Measurements from ENCODE around the gene CNGA3.
"Not testable (repeated sequence)": the region's sequence is repeated elsewhere in the genome, so short reads cannot be mapped to it uniquely, and the experiment has no call there.

Gene CNGA3

GRCh38 chr2:98404556-98405250 is 58.4 kb downstream of the CNGA3 start:
- DNase-seq (ENCODE audit: low spot score) = no peak

- no peak for DNase-seq (ENCODE audit: low spot score)
These were observed 59.0 kb downstream of the CNGA3 start for GRCh38 chr2:98405301-98405700.

GRCh38 chr2:98408155-98408554 is 61.9 kb downstream of the CNGA3 start:
- no peak for DNase-seq (ENCODE audit: low spot score)

GRCh38 chr2:98412751-98413458 is 66.6 kb downstream of the CNGA3 start:
- DNase-seq (ENCODE audit: low spot score) = peak; percentile 75

GRCh38 chr2:98414246-98414645 is 68.0 kb downstream of the CNGA3 start:
- DNase-seq (ENCODE audit: low spot score) = not testable (repeated sequence)

GRCh38 chr2:98415719-98416248 is 69.5 kb downstream of the CNGA3 start:
- not testable (repeated sequence) for DNase-seq (ENCODE audit: low spot score)

- no peak for DNase-seq (ENCODE audit: low spot score)
These were observed 70.3 kb downstream of the CNGA3 start for GRCh38 chr2:98416383-98417159.

GRCh38 chr2:98419544-98419943 is 73.3 kb downstream of the CNGA3 start:
- no peak for DNase-seq (ENCODE audit: low spot score)

- DNase-seq (ENCODE audit: low spot score) = no peak
These were observed 73.9 kb downstream of the CNGA3 start for GRCh38 chr2:98419977-98420725.

GRCh38 chr2:98422449-98422848 is 76.2 kb downstream of the CNGA3 start:
- no peak for DNase-seq (ENCODE audit: low spot score)

- no peak for DNase-seq (ENCODE audit: low spot score)
These were observed 80.5 kb downstream of the CNGA3 start for GRCh38 chr2:98426771-98427170.

GRCh38 chr2:98432145-98432544 is 85.9 kb downstream of the CNGA3 start:
- DNase-seq (ENCODE audit: low spot score) = no peak

- DNase-seq (ENCODE audit: low spot score) = no peak
These were observed 87.2 kb downstream of the CNGA3 start for GRCh38 chr2:98433363-98433964.

- no peak for DNase-seq (ENCODE audit: low spot score)
These were observed 88.2 kb downstream of the CNGA3 start for GRCh38 chr2:98434492-98434891.

- not testable (repeated sequence) for DNase-seq (ENCODE audit: low spot score)
These were observed 89.4 kb downstream of the CNGA3 start for GRCh38 chr2:98435670-98436069.

GRCh38 chr2:98436734-98437133 is 90.5 kb downstream of the CNGA3 start:
- DNase-seq (ENCODE audit: low spot score) = no peak

- DNase-seq (ENCODE audit: low spot score) = no peak
These were observed 92.2 kb downstream of the CNGA3 start for GRCh38 chr2:98438190-98439133.

GRCh38 chr2:98441706-98442450 is 95.6 kb downstream of the CNGA3 start:
- no peak for DNase-seq (ENCODE audit: low spot score)

- DNase-seq (ENCODE audit: low spot score) = no peak
These were observed 96.2 kb downstream of the CNGA3 start for GRCh38 chr2:98442488-98442887.

All from pons (tissue), 1 donor.